MM.1S (cell line): ENCODE data around the gene RASSF10.
A peak's percentile ranks its signal among the peaks of the same experiment; 100 is the strongest.

Experiments used
- CTCF ChIP-seq: fragments of 300-600 bp; sonication (generic); IDR thresholded peaks from 2 replicates; pipeline ENCODE4 v1.5.1; 2016; ENCODE audit warnings: antibody characterized with exemption, low read length, mixed read lengths
- EZH2 ChIP-seq: fragments of 300-600 bp; sonication (generic); optimal IDR thresholded peaks from 2 replicates; pipeline ENCODE3; 2017; ENCODE audit warnings: low read depth, mild to moderate bottlenecking, antibody characterized with exemption, low read length, mixed read lengths
- EZH2phosphoT487 ChIP-seq: fragments of 300-600 bp; sonication (generic); IDR thresholded peaks from 2 replicates; pipeline ENCODE4 v1.6.1; 2018; ENCODE audit warnings: antibody characterized with exemption, low read length

- TF ChIP-seq CTCF, result peak; percentile 93
- TF ChIP-seq EZH2, result no peak
- TF ChIP-seq EZH2phosphoT487, result no peak
Observed at GRCh38 chr11:12963792-12964536, 45.2 kb upstream of the RASSF10 start.
